ENCODE results near the gene NFKB1. TPM values are rescaled to one million over a fixed set of nuclear protein-coding genes. Genes with fewer than 3 reads are reported as not detected.

Gene NFKB1
- total and polyA plus RNA-seq, 2 donors (not counting 1 experiment from before 2014, with no cell fraction given), result 20.9 to 32.5 TPM

DNA sequence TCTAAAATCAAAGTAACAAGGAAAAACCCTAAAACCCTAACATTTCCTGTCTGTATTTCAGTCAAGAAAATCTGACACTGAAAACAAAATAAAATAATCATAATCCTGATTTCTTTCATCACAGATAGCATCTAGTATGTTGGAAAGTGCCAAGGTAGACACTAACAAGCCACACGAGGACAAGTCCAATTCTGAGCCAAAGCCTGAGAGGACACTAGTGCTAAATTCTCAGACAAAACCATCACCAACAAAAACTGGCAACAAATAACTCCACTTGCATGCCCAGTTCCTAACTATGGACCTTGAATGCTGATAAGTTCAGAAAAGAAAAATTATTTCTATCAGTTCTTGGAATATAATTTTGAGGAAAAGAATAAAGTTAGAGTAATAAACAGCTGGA is 146.0 kb downstream of the NFKB1 start:
- no peaks in the 10 kb centered on the region for H3K79me2 ChIP-seq (ENCODE audit: control insufficient read depth, insufficient read depth, low read length)
- no peaks in the 10 kb centered on the region for H3K9me3 ChIP-seq (ENCODE audit: control insufficient read depth, insufficient read depth, low read depth, low read length)
- DNase-seq (ENCODE audit: low read depth in 2 of 2), result no peak
- no peaks in the 10 kb centered on the region for H4K20me1 ChIP-seq (ENCODE audit: control insufficient read depth, extremely low read depth, insufficient read depth, low read length)
- H3K4me1 ChIP-seq (ENCODE audit: control insufficient read depth, extremely low read depth, insufficient read depth, low read length), result no peaks in the 10 kb centered on the region
- H3K27ac ChIP-seq (ENCODE audit: insufficient read depth, low read length), result no peak overlapping the region
- H3K4me3 ChIP-seq (replicated peaks in 1 of 4; ENCODE audit: control extremely low read depth in 1 of 4, insufficient read depth in 1 of 4, low read depth in 3 of 4, low read length in 4 of 4), result no peak overlapping the region
- H3K36me3 ChIP-seq (ENCODE audit: control insufficient read depth, insufficient read depth, low read length), result no peaks in the 10 kb centered on the region
- no peak overlapping the region for H3K4me2 ChIP-seq (ENCODE audit: extremely low read depth, insufficient read depth, low read length)
- H2AFZ ChIP-seq (ENCODE audit: low read length), result no peak overlapping the region
- no peak overlapping the region for H3K9ac ChIP-seq (ENCODE audit: insufficient read depth, low read length)
- TF ChIP-seq EZH2 (IDR thresholded peaks at IDR 0.05; ENCODE audit: low read length, missing control alignments), result no peak
- TF ChIP-seq, protein P1, sequence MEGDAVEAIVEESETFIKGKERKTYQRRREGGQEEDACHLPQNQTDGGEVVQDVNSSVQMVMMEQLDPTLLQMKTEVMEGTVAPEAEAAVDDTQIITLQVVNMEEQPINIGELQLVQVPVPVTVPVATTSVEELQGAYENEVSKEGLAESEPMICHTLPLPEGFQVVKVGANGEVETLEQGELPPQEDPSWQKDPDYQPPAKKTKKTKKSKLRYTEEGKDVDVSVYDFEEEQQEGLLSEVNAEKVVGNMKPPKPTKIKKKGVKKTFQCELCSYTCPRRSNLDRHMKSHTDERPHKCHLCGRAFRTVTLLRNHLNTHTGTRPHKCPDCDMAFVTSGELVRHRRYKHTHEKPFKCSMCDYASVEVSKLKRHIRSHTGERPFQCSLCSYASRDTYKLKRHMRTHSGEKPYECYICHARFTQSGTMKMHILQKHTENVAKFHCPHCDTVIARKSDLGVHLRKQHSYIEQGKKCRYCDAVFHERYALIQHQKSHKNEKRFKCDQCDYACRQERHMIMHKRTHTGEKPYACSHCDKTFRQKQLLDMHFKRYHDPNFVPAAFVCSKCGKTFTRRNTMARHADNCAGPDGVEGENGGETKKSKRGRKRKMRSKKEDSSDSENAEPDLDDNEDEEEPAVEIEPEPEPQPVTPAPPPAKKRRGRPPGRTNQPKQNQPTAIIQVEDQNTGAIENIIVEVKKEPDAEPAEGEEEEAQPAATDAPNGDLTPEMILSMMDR (conservative IDR thresholded peaks at IDR 0.05 in 1 of 2, IDR thresholded peaks at IDR 0.05 in 1 of 2; ENCODE audit: low read depth in 1 of 2, low read length in 2 of 2), result no peak
- H3K27me3 ChIP-seq (ENCODE audit: control insufficient read depth, insufficient read depth, low read length), result no peaks in the 10 kb centered on the region

DNA sequence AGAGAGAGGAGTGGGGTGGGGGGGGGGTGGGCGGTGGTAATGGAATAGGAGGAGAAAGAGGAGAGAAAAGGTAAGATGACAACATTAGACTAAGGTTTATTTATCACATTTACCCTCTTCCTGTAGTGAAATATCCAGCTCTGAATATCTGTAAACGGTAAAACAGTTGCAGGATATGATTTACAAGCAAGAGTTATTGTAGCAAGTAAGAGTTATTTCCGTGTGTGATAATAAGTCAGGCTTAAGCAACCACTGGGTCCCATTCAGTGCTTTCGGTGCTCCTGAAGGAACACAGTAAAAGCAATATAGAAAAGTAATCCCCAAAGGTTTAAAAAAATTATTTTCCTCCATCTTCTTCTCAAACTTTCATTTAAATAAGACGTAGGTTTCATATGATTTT is 156.0 kb downstream of the NFKB1 start:
- no peak for TF ChIP-seq EZH2 (IDR thresholded peaks at IDR 0.05; ENCODE audit: low read length, missing control alignments)
- TF ChIP-seq, protein P1 (conservative IDR thresholded peaks at IDR 0.05 in 1 of 2, IDR thresholded peaks at IDR 0.05 in 1 of 2; ENCODE audit: low read depth in 1 of 2, low read length in 2 of 2), result no peak
- Histone ChIP-seq H4K20me1 (ENCODE audit: control insufficient read depth, extremely low read depth, insufficient read depth, low read length) (no peaks in the 10 kb centered on the region), H2AFZ (ENCODE audit: low read length) (no peak overlapping the region), H3K36me3 (ENCODE audit: control insufficient read depth, insufficient read depth, low read length) (no peaks in the 10 kb centered on the region), H3K9ac (ENCODE audit: insufficient read depth, low read length) (no peak overlapping the region), H3K9me3 (ENCODE audit: control insufficient read depth, insufficient read depth, low read depth, low read length) (no peaks in the 10 kb centered on the region), H3K4me3 (replicated peaks in 1 of 4; ENCODE audit: control extremely low read depth in 1 of 4, insufficient read depth in 1 of 4, low read depth in 3 of 4, low read length in 4 of 4) (no peak overlapping the region), H3K79me2 (ENCODE audit: control insufficient read depth, insufficient read depth, low read length) (no peaks in the 10 kb centered on the region), H3K4me1 (ENCODE audit: control insufficient read depth, extremely low read depth, insufficient read depth, low read length) (no peaks in the 10 kb centered on the region), H3K27me3 (ENCODE audit: control insufficient read depth, insufficient read depth, low read length) (no peaks in the 10 kb centered on the region), H3K4me2 (ENCODE audit: extremely low read depth, insufficient read depth, low read length) (no peak overlapping the region), H3K27ac (ENCODE audit: insufficient read depth, low read length) (no peak overlapping the region)
- no peak for DNase-seq (ENCODE audit: low read depth in 2 of 2)

DNA sequence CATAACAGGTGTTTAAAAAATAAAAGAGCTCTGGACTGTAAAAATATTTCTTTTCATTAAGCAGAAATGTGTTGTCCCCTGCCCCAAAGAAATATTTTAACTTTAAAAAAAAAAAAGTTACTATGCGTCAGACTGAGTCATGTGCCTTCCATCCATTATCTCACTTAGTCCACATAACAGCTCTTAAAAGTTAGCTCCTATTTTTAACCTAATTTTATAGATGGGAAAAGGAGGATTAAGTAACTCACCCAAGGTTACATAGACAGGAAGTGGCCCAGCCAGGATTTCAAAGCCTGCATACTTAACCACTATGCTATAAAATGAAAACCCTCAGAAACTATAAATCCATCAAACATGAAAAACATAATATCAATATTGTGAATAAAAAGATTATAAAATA is 161.9 kb downstream of the NFKB1 start:
- H3K4me2 ChIP-seq (ENCODE audit: extremely low read depth, insufficient read depth, low read length), result no peak overlapping the region
- no peak overlapping the region for H3K9ac ChIP-seq (ENCODE audit: insufficient read depth, low read length)

More for the DNA sequence above, 161.9 kb downstream of the NFKB1 start:
- H3K4me3 ChIP-seq (replicated peaks in 1 of 4; ENCODE audit: control extremely low read depth in 1 of 4, insufficient read depth in 1 of 4, low read depth in 3 of 4, low read length in 4 of 4), result no peak overlapping the region
- H3K4me1 ChIP-seq (ENCODE audit: control insufficient read depth, extremely low read depth, insufficient read depth, low read length), result no peaks in the 10 kb centered on the region
- H2AFZ ChIP-seq (ENCODE audit: low read length), result no peak overlapping the region
- no peak for TF ChIP-seq EZH2 (IDR thresholded peaks at IDR 0.05; ENCODE audit: low read length, missing control alignments)
- TF ChIP-seq, protein P1 (conservative IDR thresholded peaks at IDR 0.05 in 1 of 2, IDR thresholded peaks at IDR 0.05 in 1 of 2; ENCODE audit: low read depth in 1 of 2, low read length in 2 of 2), result no peak
- DNase-seq (ENCODE audit: low read depth in 2 of 2), result peak; percentile 38 to 86
- no peaks in the 10 kb centered on the region for H3K79me2 ChIP-seq (ENCODE audit: control insufficient read depth, insufficient read depth, low read length)
- no peak overlapping the region for H3K27ac ChIP-seq (ENCODE audit: insufficient read depth, low read length)
- H4K20me1 ChIP-seq (ENCODE audit: control insufficient read depth, extremely low read depth, insufficient read depth, low read length), result no peaks in the 10 kb centered on the region
- H3K27me3 ChIP-seq (ENCODE audit: control insufficient read depth, insufficient read depth, low read length), result no peaks in the 10 kb centered on the region
- H3K9me3 ChIP-seq (ENCODE audit: control insufficient read depth, insufficient read depth, low read depth, low read length), result no peaks in the 10 kb centered on the region
- H3K36me3 ChIP-seq (ENCODE audit: control insufficient read depth, insufficient read depth, low read length), result no peaks in the 10 kb centered on the region
